Fibroblast of pulmonary artery (primary cell): Measurements from ENCODE around the gene NEDD8.

Source experiments
- DNase-seq: peaks from one replicate; pipeline ENCODE4 v3.0.0-alpha.2; 2010; ENCODE audit warnings: low read depth
- H3K4me3 ChIP-seq: replicated peaks from 2 replicates; pipeline ENCODE4 v1.5.1; 2011; ENCODE audit warnings: low read depth, mild to moderate bottlenecking, control low read depth, low read length, moderate library complexity
- CTCF ChIP-seq: IDR thresholded peaks from 2 replicates; pipeline ENCODE4 v1.5.1; 2011; ENCODE audit warnings: mild to moderate bottlenecking, control low read depth, low read length, inconsistent platforms; ENCODE audit errors: missing control alignments

Gene NEDD8

GRCh38 chr14:24238527-24239037 lies 6.4 kb upstream of the NEDD8 start:
- no peak for DNase-seq
- no peak overlapping the region for H3K4me3 ChIP-seq
- no peak for TF ChIP-seq CTCF

- TF ChIP-seq CTCF = no peak
- no peak for DNase-seq
- H3K4me3 ChIP-seq = no peak overlapping the region
Measured at GRCh38 chr14:24238123-24238522, 6.0 kb upstream of the NEDD8 start.

- TF ChIP-seq CTCF = no peak
- no peak overlapping the region for H3K4me3 ChIP-seq
- DNase-seq = no peak
Measured at GRCh38 chr14:24237463-24237955, 5.3 kb upstream of the NEDD8 start.

- no peak for TF ChIP-seq CTCF
Measured at GRCh38 chr14:24236689-24237462, 4.7 kb upstream of the NEDD8 start.

GRCh38 chr14:24235804-24236688 lies 3.9 kb upstream of the NEDD8 start:
- DNase-seq = no peak
- TF ChIP-seq CTCF = no peak
- H3K4me3 ChIP-seq = no peak overlapping the region

More at GRCh38 chr14:24236689-24237462, 4.7 kb upstream of the NEDD8 start:
- no peak for DNase-seq
- no peak overlapping the region for H3K4me3 ChIP-seq

GRCh38 chr14:24234095-24235005 lies 2.2 kb upstream of the NEDD8 start:
- no peak overlapping the region for H3K4me3 ChIP-seq
- DNase-seq = no peak
- TF ChIP-seq CTCF = no peak
